NCI-H524 treated with DMSO at 0.1 percent for 48 hours (cell line): ENCODE data around the gene WDHD1.
"Not testable (repeated sequence)": the region's sequence is repeated elsewhere in the genome, so short reads cannot be mapped to it uniquely, and the experiment has no call there.

Experiments
- DNase-seq: peaks from one replicate; lab custom pipeline; 2025; lab: John Stamatoyannopoulos, UW

The WDHD1 gene

GRCh38 chr14:54908190-54908589 is 118.7 kb downstream of the WDHD1 start:
- no peak for DNase-seq

GRCh38 chr14:54906075-54906474 is 120.8 kb downstream of the WDHD1 start:
- no peak for DNase-seq

GRCh38 chr14:54902521-54903420 is 124.1 kb downstream of the WDHD1 start, which contains the start of gene GCH1:
Gene GCH1 (minus strand): TSS chr14:54902826. CDS start chr14:54902663, 163 bp downstream.
- DNase-seq: peak; percentile 72

GRCh38 chr14:54902143-54902520 is 124.8 kb downstream of the WDHD1 start:
- peak; percentile 21 for DNase-seq

GRCh38 chr14:54901380-54902142 is 125.3 kb downstream of the WDHD1 start:
- no peak for DNase-seq

- no peak for DNase-seq
Measured at GRCh38 chr14:54899573-54899972, 127.3 kb downstream of the WDHD1 start.

GRCh38 chr14:54897809-54898555 is 128.9 kb downstream of the WDHD1 start:
- DNase-seq: not testable (repeated sequence)

GRCh38 chr14:54895683-54896082 is 131.2 kb downstream of the WDHD1 start:
- DNase-seq: no peak

- DNase-seq: no peak
Measured at GRCh38 chr14:54894995-54895394, 131.9 kb downstream of the WDHD1 start.

GRCh38 chr14:54893151-54893760 is 133.6 kb downstream of the WDHD1 start:
- no peak for DNase-seq

GRCh38 chr14:54891471-54892245 is 135.2 kb downstream of the WDHD1 start:
- no peak for DNase-seq

GRCh38 chr14:54890788-54891187 is 136.1 kb downstream of the WDHD1 start:
- no peak for DNase-seq

- DNase-seq: no peak
Measured at GRCh38 chr14:54889919-54890318, 137.0 kb downstream of the WDHD1 start.
